Superior temporal gyrus (tissue), 1 donor: Measurements from ENCODE around the gene SEMA6B.

Source experiments
- DNase-seq: peaks from one replicate; pipeline ENCODE4 v3.0.0-alpha.2; 2016; ENCODE audit errors: extremely low spot score

SEMA6B gene

GRCh38 chr19:4589579-4590410, 30.3 kb upstream of the SEMA6B start:
- no peak for DNase-seq

- no peak for DNase-seq
Observed at GRCh38 chr19:4588291-4588761, 28.8 kb upstream of the SEMA6B start.

- DNase-seq, result no peak
Observed at GRCh38 chr19:4587527-4587926, 28.0 kb upstream of the SEMA6B start.

- no peak for DNase-seq
Observed at GRCh38 chr19:4586691-4587090, 27.2 kb upstream of the SEMA6B start.

GRCh38 chr19:4586245-4586644, 26.8 kb upstream of the SEMA6B start:
- DNase-seq, result no peak

- no peak for DNase-seq
Observed at GRCh38 chr19:4585556-4585955, 26.1 kb upstream of the SEMA6B start.

GRCh38 chr19:4584670-4585460, 25.4 kb upstream of the SEMA6B start:
- peak; percentile 12 for DNase-seq

- no peak for DNase-seq
Observed at GRCh38 chr19:4583961-4584669, 24.6 kb upstream of the SEMA6B start.

- DNase-seq, result no peak
Observed at GRCh38 chr19:4582980-4583842, 23.7 kb upstream of the SEMA6B start.

- DNase-seq, result no peak
Observed at GRCh38 chr19:4581666-4582553, 22.4 kb upstream of the SEMA6B start.

GRCh38 chr19:4580961-4581665, 21.6 kb upstream of the SEMA6B start:
- DNase-seq, result no peak

- no peak for DNase-seq
Observed at GRCh38 chr19:4580021-4580901, 20.8 kb upstream of the SEMA6B start.

GRCh38 chr19:4579389-4579788, 19.9 kb upstream of the SEMA6B start:
- no peak for DNase-seq

GRCh38 chr19:4578552-4579248, 19.2 kb upstream of the SEMA6B start:
- no peak for DNase-seq

- no peak for DNase-seq
Observed at GRCh38 chr19:4577020-4577782, 17.7 kb upstream of the SEMA6B start.

- DNase-seq, result peak; percentile 41
Observed at GRCh38 chr19:4576016-4576933, 16.8 kb upstream of the SEMA6B start.
